Heart right ventricle (tissue), 16 donors: ENCODE data around the gene DUSP2. TPM values are rescaled to one million over a fixed set of nuclear protein-coding genes. Genes with fewer than 3 reads are reported as not detected.

ENCODE experiments used
- ATAC-seq, 8 donors: fragments of 200-7000 bp; cut with Tn5 transposase; one replicate each; pipeline ENCODE4 v1.9.1; 2020; ENCODE audit warnings: mild to moderate bottlenecking in 8 of 8, moderate library complexity in 8 of 8, moderate number of reproducible peaks in 1 of 8
- DNase-seq, 2 donors: peaks; one replicate each; pipeline ENCODE4 v3.0.0-alpha.2; 2020
- H3K27ac ChIP-seq, 10 donors: fragments of 200-600 bp; sonication (generic) in 2 of 10; one replicate each; pipeline versions ENCODE4 v1.5.0 to v1.8.0; 2020 to 2022; ENCODE audit warnings: mild to moderate bottlenecking in 3 of 10
- H3K27me3 ChIP-seq, 7 donors: fragments of 200-600 bp; one replicate each; pipeline ENCODE4 v1.8.0; 2021 to 2022; ENCODE audit warnings: mild to moderate bottlenecking in 2 of 7
- H3K36me3 ChIP-seq, 9 donors: fragments of 200-600 bp; sonication (generic) in 1 of 9; one replicate each; pipeline versions ENCODE4 v1.5.0 to v1.8.0; 2020 to 2022; ENCODE audit warnings: mild to moderate bottlenecking in 2 of 9
- H3K4me1 ChIP-seq, 9 donors: fragments of 200-600 bp; sonication (generic) in 1 of 9; one replicate each; pipeline versions ENCODE4 v1.5.0 to v1.8.0; 2020 to 2022; ENCODE audit warnings: mild to moderate bottlenecking in 4 of 9
- H3K4me3 ChIP-seq, 10 donors: fragments of 200-600 bp; sonication (generic) in 2 of 10; one replicate each; pipeline versions ENCODE4 v1.5.0 to v1.8.0; 2020 to 2022; ENCODE audit warnings: mild to moderate bottlenecking in 7 of 10, moderate library complexity in 2 of 10
- H3K9me3 ChIP-seq, 11 donors: fragments of 200-600 bp in 10 of 11; sonication (generic) in 2 of 11; one replicate each; pipeline versions ENCODE4 v1.5.0 to v1.8.0; 2013 to 2022; ENCODE audit warnings: mild to moderate bottlenecking in 2 of 11, control low read depth in 1 of 11, moderate library complexity in 1 of 11
- CTCF ChIP-seq, 9 donors: fragments of 200-600 bp; sonication (generic) in 2 of 9; IDR thresholded peaks; one replicate each; pipeline versions ENCODE4 v1.5.0 to v1.8.0; 2021 to 2022; ENCODE audit warnings: antibody characterized with exemption in 9 of 9, mild to moderate bottlenecking in 5 of 9, moderate library complexity in 1 of 9
- WGBS, 2 donors: extraction: QIAGEN DNeasy Blood & Tissue Kit; methylation state at CpG; one replicate each; pipeline ENCODE4 v1.1.7; 2013; ENCODE audit warnings: inconsistent platforms in 1 of 2; 5-methylcytosine and 5-hydroxymethylcytosine counted together
- intact Hi-C, 10 donors: fragments of 100-400 bp; cut with DNase I; formaldehyde crosslinking; loops; one replicate each; pipeline versions ENCODE4 v1.11.1 to v1.14.2; 2022
- long read RNA-seq, 3 donors: library from polyadenylated mRNA; unstranded; transcript quantifications; one replicate each; pipeline ENCODE4 v2.0.0, GENCODE V29; 2020 to 2021
- polyA plus RNA-seq, 2 donors: library from polyadenylated mRNA; stranded (reverse); fragments of 200-250 nt; gene quantifications; one replicate each; pipeline ENCODE4 v1.2.3, GENCODE V29; 2013
- total RNA-seq, 10 donors: library from RNA; stranded (reverse); fragmentation: NEBNext Ultra II Directional in 3 of 10; extraction: Animal tissue kit (Norgen Biotek cat#: 25700) in 3 of 10; gene quantifications; one replicate each; pipeline versions ENCODE4 v1.2.1 to v1.2.4, GENCODE V29; 2021 to 2023
- donor health status: Arrhythmogenic right ventricular cardiomyopathy.
- donor health status: ischemic (EF 13 %, LVEDD 7.1; RV severe dilation, severe dysfunction).
- donor health status: healthy with polysubstance abuse.
- donor health status: DM: no; HTN: yes; CAD: no.
- donor health status: DM: no; HTN: no; CAD: no.
- donor health status: ischemic (EF 25% LVEDD 6.9; RV normal size, moderate dysfunction).
- donor health status: ischemic (EF 25% LVEDD 5.7; RV mildly dilated, moderate dysfunction).
- donor health status: healthy.
- donor health status: DM: yes; HTN: yes; CAD: no.
- donor health status: Ischemic cardiomyopathy.
- donor health status: ischemic (EF 35%, LVEDD 5.7; RV mildly dilated, moderate dysfunction).
- donor health status: nonischemic (EF 11% LVEDD 7.7; RV severe dilation, severe dysfunction).
- donor health status: DM: yes; HTN: yes; CAD: no.
- donor health status: PGD.
- donor health status: ischemic (EF 29% LVEDD 5.4; RV normal size, mild dysfunction).
- donor health status: nonischemic (EF 23%, LVEDD 6.1; RV moderate dilation, normal function).

DUSP2 gene
- total RNA-seq (1 to 10 TPM in 9 of 10 donors, under 1 TPM in 1; 0.61 to 6.8 (median 2.5) TPM), polyA plus RNA-seq (10 to 100 TPM in 1 of 2 donors, 1 to 10 TPM in 1; 2.9 to 29.1 TPM)
- long read RNA-seq, donor 1, transcript DUSP2-201 (4 exons, 1,688 nt): major isoform, 24 of 29 reads
- long read RNA-seq, donor 1, partial matches to known transcripts: 5 of 29 reads
- long read RNA-seq, donor 1, other reads (novel, unspliced or antisense): 0 of 29 reads
- long read RNA-seq, donor 2: 0 reads
- long read RNA-seq, donor 3, transcript DUSP2-201 (4 exons, 1,688 nt): major isoform, 20 of 20 reads
- long read RNA-seq, donor 3, partial matches to known transcripts: 0 of 20 reads
- long read RNA-seq, donor 3, other reads (novel, unspliced or antisense): 0 of 20 reads

- Histone ChIP-seq H3K36me3 (peaks cover 0 to 9% (median 0%) of the 10 kb centered on the region in 9 donors), H3K4me3 (peak within 1 kb of the TSS; percentile 32 to 68 (median 56)), H3K9me3 (no peaks in the 10 kb centered on the region), H3K27me3 (peaks cover 0 to 5% (median 0%) of the 10 kb centered on the region in 7 donors), H3K27ac (peak within 1 kb of the TSS in 9 of 10 donors; percentile 11 to 89 (median 52)), H3K4me1 (peaks cover 0 to 62% (median 39%) of the 10 kb centered on the region in 9 donors)
- ATAC-seq (peak; percentile 82 to 88 (median 86)), DNase-seq (peak; percentile 64 to 75)
- WGBS, 2 donors: 2 to 3% methylated on average over 64 to 94 of the region's 94 CpGs
- intact Hi-C loops: loop anchor here in 6 of 10 donors (5.0 to 10.0 kb wide), 5 partner anchors 50 to 370 kb away; partner anchors contain the start of genes CIAO1 (in 2 of the 6), TMEM127 (in 2 of the 6), NEURL3 (in 1 of the 6) and STARD7 (in 1 of the 6)
- peak in 2 of 9 donors; percentile 4 to 23 for TF ChIP-seq CTCF (IDR thresholded peaks at IDR 0.05)
Observed at GRCh38 chr2:96145036-96145847, at the start of gene DUSP2. TSS of gene DUSP2 (minus strand) at chr2:96145440. CDS start at chr2:96145354, 86 bp downstream.

GRCh38 chr2:96191937-96192670 is 46.9 kb upstream of the DUSP2 start:
- DNase-seq (no peak), ATAC-seq (peak in 6 of 8 donors; percentile 67 to 93 (median 87))
- H3K4me1 ChIP-seq: peaks cover 0 to 67% (median 22%) of the 10 kb centered on the region in 9 donors
- no peak overlapping the region for H3K4me3 ChIP-seq
- intact Hi-C loops: loop anchor here in 2 of 10 donors (1.0 to 10.0 kb wide), 3 partner anchors 12 to 343 kb away; partner anchors contain the start of genes ARID5A (in 1 of the 2) and DUSP2 (in 1 of the 2)
- H3K9me3 ChIP-seq: no peaks in the 10 kb centered on the region
- peaks cover 0 to 86% (median 50%) of the 10 kb centered on the region in 9 donors for H3K36me3 ChIP-seq
- H3K27me3 ChIP-seq: no peaks in the 10 kb centered on the region
- 50 to 70% methylated on average over 11 of the region's 11 CpGs for WGBS, 2 donors
- no peak for TF ChIP-seq CTCF (IDR thresholded peaks at IDR 0.05)
- peak overlapping the region in 9 of 10 donors; percentile 23 to 80 (median 63) for H3K27ac ChIP-seq

- WGBS, 2 donors: 94 to 96% methylated on average over 12 of the region's 12 CpGs
- peak overlapping the region in 4 of 10 donors; percentile 46 to 79 (median 75) for H3K27ac ChIP-seq
- TF ChIP-seq CTCF (IDR thresholded peaks at IDR 0.05): no peak
- DNase-seq: no peak
- H3K9me3 ChIP-seq: no peaks in the 10 kb centered on the region
- ATAC-seq: no peak
- intact Hi-C loops: no loop called here
- H3K4me3 ChIP-seq: no peak overlapping the region
- H3K4me1 ChIP-seq: peaks cover 0 to 60% (median 23%) of the 10 kb centered on the region in 9 donors
- H3K36me3 ChIP-seq: peaks cover 0 to 100% (median 68%) of the 10 kb centered on the region in 9 donors
- H3K27me3 ChIP-seq: no peaks in the 10 kb centered on the region
Observed at GRCh38 chr2:96188821-96189526, 43.7 kb upstream of the DUSP2 start.
